ENCODE data around the gene ZMYND11.

The ZMYND11 gene

GRCh38 chr10:135132-135600 is at the start of gene ZMYND11:
ZMYND11 (plus strand) TSS chr10:135455; CDS start chr10:180013, 44,558 bp downstream.
- no peak for FAIRE-seq

- no peak for FAIRE-seq
Measured at GRCh38 chr10:86031-86430, 49.2 kb upstream of the ZMYND11 start.

- no peak for FAIRE-seq
Measured at GRCh38 chr10:87177-88080, 47.8 kb upstream of the ZMYND11 start.

- no peak for FAIRE-seq
Measured at GRCh38 chr10:88253-88652, 47.0 kb upstream of the ZMYND11 start.

GRCh38 chr10:89248-89647 is 46.0 kb upstream of the ZMYND11 start:
- FAIRE-seq = no peak

GRCh38 chr10:90161-90560 is 45.1 kb upstream of the ZMYND11 start:
- no peak for FAIRE-seq

GRCh38 chr10:91313-91712 is 43.9 kb upstream of the ZMYND11 start:
- no peak for FAIRE-seq

- no peak for FAIRE-seq
Measured at GRCh38 chr10:92153-92552, 43.1 kb upstream of the ZMYND11 start.

GRCh38 chr10:92846-93245 is 42.4 kb upstream of the ZMYND11 start:
- FAIRE-seq = no peak

GRCh38 chr10:94613-95012 is 40.6 kb upstream of the ZMYND11 start:
- FAIRE-seq = no peak

- no peak for FAIRE-seq
Measured at GRCh38 chr10:95356-96115, 39.7 kb upstream of the ZMYND11 start.

- FAIRE-seq = no peak
Measured at GRCh38 chr10:96466-96865, 38.8 kb upstream of the ZMYND11 start.

- no peak for FAIRE-seq
Measured at GRCh38 chr10:104416-104815, 30.8 kb upstream of the ZMYND11 start.

- FAIRE-seq = no peak
Measured at GRCh38 chr10:104862-105565, 30.2 kb upstream of the ZMYND11 start.

- FAIRE-seq = no peak
Measured at GRCh38 chr10:105806-106205, 29.4 kb upstream of the ZMYND11 start.

- FAIRE-seq = no peak
Measured at GRCh38 chr10:106740-107139, 28.5 kb upstream of the ZMYND11 start.

GRCh38 chr10:112246-112645 is 23.0 kb upstream of the ZMYND11 start:
- no peak for FAIRE-seq

GRCh38 chr10:124874-125273 is 10.4 kb upstream of the ZMYND11 start:
- no peak for FAIRE-seq

GRCh38 chr10:127612-128432 is 7.4 kb upstream of the ZMYND11 start:
- FAIRE-seq = no peak

GRCh38 chr10:129810-130209 is 5.4 kb upstream of the ZMYND11 start:
- no peak for FAIRE-seq

GRCh38 chr10:132946-133898 is 2.0 kb upstream of the ZMYND11 start:
- no peak for FAIRE-seq
